NCI-H146 treated with DMSO at 0.1 percent for 48 hours (cell line): ENCODE data around the gene TEN1.

ENCODE experiments used
- DNase-seq: peaks from one replicate; lab custom pipeline; 2025; ENCODE audit not compliant: unreplicated experiment; lab: John Stamatoyannopoulos, UW

Gene TEN1

DNA sequence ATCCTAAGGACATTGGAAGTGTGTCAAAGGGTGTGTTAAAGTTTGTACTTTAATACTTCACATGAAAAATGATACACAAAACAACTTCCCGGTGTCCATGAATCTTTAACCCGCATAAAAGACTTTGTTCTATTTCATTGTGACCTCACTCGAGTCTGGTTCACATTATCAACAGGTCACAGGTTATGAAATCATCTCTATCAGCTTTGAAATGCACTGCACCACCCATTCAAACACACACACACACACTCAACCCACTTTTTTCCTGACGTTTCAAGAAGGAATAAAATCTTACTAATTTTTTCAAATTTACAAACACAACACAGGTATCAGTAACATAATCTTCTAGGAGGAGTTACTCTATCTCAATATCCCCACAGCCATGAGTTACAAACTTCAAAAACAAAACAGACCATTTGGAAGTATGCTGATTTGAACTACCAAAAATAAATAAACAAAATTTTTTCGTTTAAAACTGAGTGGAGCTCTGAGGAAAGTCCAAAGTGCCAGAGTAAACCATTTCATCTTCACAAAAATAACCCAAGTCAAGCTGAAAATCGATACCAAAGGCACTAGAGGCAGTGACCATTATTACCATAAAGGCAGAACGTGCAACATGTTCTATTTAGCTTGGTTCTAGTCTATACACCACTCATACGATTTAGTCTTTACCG, 2.7 kb upstream of the TEN1 start:
- DNase-seq: no peak

DNA sequence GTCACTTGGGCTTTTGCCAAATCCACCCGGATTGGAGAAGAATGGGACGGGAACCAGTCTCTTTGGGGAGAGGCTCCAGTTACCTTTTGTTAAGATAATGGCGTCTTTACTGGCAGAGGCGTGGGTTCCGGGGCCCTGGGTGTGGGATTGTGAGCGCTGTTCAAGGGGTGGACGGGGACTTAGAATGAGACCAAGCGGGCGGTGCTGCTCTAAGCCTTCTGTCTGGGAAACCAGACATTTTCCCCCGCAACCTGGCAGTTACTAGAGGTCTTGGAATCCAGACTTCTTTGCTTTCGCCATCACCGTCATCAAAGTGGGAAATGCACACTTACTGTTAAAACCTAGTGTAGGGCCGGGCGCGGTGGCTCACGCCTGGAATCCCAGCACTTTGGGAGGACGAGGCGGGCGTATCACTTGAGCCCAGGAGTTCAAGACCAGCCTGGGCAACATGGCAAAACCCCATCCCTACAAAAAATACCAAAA, 706 bp downstream of the TEN1 start:
- no peak for DNase-seq

DNA sequence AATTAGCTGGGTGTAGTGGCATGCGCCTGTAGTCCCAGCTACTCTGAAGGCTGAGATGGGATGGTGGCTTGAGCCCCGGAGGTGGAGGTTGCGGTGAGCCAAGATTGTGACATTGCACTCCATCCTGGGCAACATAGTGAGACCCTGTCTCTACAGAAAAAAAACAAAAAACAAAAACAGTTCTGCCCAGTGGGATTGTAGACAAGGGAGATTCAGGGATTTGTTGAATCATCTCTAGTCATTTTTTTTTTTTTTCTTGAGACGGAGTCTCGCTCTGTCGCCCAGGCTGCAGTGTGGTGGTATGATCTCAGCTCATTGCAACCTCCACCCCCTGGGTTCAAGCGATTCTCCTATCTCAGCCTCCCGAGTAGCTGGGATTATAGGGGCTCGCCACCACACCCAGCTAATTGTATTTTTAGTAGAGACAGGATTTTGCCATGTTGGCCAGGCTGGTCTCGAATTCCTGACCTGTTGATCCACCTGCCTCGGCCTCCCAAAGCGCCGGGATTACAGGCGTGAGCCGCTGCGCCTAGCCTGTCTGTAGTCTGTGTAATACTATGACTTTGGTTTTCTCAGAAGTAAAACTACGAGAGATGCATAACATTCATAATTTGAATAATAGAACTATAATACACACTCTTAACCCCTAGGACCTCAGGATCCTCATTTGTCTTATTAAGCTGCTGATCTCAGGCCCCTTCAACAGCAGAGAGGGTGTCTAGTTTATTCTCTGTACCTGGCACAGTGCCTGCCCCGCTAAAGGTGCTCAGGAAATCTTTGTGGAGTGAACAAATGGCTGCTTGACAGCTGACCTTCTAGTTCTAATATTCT, 1.4 kb downstream of the TEN1 start:
- no peak for DNase-seq

DNA sequence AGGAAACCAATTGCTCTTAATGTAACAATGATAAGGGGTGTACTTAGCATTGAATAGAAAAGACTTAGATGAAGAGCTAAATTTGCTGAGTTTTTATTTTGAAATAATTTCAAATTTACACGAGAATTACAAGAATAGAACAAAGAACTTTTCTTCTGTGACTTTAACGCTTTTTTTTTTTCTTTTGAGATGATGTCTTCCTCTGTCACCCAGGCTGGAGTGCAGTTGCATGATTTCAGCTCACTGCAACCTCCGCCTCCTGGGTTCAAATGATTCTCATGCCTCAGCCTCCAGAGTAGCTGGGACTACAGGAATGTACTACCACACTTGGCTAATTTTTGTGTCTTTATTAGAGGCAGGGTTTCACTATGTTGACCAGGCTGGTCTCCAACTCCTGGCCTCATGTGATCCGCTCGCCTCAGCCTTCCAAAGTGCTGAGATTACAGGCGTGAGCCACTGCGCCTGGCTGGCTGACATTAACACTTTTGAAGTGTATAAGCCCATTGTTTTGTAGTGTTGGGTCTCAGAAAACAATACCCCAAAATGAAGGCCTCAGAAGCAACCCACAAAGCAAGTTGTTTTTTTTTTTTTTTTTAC, 2.1 kb downstream of the TEN1 start:
- DNase-seq: no peak

DNA sequence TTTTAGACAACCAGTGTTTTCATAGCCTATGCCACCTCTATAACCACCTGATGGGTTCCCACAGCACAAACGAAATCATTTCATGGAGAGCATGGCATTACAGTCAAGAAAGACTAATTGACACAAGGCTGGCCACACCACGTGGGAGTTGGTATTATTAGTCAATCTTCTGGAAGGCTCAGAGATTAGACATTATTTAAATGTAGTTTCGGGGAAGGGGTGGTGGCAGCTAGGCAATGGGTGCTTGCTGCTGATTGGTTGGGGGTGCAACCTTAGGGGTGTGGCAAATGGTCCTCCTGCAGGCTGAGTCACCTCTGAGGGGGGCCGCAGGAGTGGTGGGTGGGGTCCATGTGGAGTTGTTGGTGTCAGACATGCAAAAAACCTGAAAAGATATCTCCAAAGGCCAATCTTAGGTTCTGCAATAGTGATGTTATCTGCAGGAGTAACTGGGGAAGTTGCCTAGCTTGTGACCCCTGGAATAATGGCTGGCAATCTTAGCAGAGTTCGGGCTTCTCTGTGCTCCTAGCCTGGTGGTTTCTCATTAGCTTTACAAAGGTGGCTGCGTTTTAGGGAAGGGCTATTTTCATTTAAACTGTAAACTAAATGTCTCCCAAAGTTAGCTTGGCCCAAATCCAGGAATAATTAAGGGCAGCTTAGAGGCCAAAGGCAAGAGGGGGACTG, 4.6 kb downstream of the TEN1 start:
- DNase-seq: no peak

DNA sequence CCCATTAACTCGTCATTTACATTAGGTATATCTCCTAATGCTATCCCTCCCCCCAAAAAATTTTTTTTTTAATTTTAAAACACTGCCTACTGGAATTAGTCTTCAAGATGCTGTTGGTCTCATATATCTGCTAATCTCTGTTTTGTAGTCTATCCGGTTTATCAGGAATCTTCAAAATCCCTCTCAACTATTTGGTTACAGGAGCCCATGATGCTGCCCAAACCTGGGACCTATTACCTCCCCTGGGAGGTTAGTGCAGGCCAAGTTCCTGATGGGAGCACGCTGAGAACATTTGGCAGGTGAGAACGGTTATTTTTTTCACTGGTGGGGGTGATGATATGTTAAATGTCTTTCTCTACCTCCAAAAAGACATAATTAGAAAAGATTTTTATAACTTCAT, 6.9 kb downstream of the TEN1 start:
- no peak for DNase-seq

DNA sequence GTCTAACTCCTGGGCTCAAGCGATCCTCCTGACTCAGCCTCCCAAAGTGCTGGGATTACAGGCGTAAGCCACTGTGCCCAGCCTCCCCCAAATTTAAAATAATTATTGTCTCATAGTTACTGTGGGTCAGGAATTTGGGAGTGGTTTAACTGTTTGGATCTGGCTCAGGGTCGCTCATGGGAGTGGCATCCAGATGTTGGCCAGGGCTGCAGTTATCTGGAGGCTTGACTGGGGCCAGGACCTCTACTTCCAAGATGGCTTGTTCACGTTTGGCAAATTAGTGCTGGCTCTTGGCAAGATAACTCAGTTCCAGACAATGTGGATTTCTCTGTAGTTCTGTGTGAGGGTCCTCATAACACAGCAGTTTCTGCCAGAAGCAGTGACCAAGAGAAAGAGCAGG, 8.0 kb downstream of the TEN1 start:
- no peak for DNase-seq

DNA sequence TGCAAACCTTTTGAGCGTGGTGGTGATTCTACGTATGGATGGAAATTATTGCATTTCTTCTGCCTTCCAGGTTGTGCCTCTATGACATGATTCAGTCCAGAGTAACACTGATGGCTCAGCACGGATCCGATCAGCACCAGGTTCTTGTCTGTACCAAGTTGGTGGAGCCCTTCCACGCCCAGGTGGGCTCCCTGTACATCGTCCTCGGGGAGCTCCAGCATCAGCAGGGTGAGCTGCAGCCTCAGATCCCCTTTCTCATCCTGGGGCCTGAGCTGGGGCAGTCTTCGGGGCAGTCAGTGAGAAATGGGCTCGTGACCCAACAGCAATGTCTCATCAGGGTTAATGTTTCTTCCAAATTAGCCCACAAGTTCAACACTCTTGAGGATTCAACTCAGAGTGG, 12.4 kb downstream of the TEN1 start:
- no peak for DNase-seq

DNA sequence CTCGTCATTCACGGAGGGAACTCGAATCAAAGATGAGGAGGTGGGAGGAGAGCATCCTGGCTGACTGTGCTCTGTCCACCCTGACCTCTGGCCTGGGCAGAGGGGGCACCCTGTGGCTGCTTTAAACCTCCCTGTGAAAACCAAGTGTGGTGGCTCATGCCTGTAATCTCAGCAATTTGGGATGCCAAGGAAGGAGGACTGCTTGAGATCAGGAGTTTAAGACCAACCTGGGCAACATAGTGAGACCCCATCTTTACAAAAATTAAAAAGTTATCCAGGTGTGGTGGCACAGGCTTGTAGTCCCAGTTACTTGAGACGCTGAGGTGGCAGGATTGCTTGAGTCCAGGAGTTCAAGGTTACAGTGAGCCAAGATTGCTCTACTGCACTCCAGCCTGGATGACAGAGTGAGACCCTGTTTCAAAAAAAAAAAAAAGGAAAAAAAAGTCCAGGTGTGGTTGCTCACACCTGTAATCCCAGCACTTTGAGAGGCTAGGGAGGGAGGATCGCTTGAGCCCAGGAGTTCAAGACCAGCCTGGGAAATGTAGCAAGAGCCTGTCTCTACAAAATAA, 15.8 kb downstream of the TEN1 start:
- no peak for DNase-seq

DNA sequence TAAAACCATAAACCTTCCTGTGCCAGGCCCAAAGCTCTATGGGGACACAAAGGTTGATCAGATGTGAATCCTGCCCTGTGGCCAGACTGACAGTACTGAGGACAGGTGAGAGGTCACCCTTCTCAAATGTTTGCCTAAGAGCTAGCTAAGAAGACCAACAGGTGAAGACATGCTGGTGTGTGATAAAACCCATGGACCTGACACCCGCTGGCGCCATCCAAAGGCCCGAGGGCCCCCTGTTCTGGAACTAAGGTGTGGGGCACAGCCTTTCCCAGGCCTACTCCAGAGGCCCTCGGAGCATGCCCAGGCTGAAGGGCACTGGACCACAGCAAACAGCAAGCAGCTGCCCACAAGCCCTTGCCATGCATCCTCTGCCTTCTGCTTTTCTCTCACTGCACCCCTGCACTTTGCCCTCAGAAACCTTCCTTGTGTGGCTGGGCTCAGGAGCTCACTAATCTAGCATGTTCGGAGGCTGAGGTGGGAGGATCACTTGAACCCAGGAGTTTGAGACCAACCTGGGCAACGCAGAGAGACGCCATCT, 16.4 kb downstream of the TEN1 start:
- DNase-seq: no peak

DNA sequence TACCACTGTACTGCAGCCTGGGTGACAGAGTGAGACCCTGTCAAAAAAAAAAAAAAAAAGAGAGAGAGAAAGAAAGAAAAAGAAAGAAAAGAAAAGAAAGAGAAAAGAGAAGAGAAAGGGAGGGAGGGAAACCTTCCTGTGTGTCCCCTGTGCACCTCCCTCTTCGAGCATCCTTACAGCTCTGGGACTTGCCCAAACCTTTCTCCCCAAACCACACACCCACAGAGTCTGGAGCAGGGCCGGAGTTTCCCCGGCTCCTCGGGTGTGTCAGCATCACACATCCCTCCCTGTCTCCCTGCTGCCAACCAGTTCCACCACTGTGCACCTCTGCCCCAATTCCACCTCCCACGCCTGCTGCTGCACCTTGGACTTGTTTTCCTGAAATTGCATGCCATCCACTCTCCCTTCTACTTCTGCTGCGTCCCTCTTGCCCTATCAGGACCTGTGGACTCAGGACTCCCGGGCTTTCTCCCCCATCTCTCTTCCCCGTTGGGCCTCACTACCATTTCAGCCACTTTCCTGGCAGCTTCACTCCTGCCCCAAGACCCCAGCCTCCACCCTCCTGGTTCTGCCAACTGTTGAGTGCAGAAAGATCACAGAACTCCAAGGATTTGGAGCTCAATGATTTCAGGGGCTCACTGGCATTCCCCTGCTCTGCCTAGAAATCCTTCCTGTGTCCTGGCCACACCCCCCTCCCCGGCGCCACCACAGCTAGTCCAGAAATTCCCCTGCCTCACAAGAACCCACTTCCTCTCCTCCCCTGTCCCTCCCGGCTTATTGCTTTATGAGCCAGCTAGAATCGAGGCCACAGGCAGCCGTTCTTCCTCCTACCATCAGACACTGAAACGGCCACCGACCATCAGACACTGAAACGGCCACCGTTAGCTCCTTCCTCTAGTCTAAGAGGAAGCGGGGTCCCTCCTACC, 17.9 kb downstream of the TEN1 start:
- no peak for DNase-seq

DNA sequence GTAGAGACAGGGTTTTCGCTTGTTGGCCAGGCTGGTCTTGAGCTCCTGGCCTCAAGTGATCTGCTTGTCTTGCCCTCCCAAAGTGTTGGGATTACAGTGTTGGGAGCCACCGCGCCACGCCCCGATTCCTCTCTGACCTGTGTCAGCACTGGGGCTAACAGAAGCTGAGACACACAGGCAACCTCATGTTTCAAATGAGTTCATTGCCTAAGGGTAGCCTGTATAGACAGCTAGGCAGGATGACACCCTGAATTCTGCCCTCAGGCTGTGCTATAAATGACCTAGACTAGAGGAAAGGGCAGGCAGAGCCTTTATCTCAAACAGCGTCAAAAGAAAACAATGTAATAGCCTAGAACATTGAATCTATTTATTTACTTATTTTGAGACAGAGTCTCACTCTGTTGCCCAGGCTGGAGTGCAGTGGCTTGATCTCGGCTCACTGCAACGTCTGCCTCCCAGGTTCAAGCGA, 19.3 kb downstream of the TEN1 start:
- peak; percentile 73 for DNase-seq

DNA sequence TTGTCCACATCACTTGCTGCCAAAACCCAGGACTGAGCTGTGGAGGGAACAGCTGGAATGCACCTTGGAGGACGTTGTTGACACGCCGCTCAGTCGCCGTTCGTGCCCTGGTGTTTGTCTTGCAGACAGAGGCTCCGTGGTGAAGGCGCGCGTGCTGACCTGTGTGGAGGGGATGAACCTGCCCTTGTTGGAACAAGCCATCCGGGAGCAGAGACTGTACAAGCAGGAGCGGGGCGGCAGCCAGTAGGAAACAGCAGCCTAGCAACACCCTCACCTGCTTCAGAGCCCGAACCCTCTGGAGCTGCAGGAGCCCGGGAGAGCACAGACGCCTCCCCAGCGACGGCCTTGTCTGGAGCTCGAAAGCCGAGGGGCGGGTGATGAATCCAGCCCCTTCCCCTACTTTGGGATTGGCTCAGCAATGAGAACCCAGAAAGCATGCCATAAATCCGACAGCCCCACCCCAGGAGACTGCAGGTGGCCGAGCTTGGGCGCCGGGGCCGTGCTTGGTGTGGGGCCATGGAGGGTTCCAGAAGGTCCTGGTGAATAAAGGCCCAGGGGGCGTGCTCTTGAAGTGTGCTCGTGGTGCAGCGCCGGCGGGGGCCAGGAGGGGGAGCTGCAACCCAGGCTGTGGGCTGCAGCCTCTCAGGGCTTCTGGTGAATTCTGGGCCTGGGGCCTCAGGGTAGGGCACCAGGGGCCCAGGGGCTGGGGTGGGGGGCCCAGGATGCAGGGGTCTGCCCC, 21.1 kb downstream of the TEN1 start:
- no peak for DNase-seq

DNA sequence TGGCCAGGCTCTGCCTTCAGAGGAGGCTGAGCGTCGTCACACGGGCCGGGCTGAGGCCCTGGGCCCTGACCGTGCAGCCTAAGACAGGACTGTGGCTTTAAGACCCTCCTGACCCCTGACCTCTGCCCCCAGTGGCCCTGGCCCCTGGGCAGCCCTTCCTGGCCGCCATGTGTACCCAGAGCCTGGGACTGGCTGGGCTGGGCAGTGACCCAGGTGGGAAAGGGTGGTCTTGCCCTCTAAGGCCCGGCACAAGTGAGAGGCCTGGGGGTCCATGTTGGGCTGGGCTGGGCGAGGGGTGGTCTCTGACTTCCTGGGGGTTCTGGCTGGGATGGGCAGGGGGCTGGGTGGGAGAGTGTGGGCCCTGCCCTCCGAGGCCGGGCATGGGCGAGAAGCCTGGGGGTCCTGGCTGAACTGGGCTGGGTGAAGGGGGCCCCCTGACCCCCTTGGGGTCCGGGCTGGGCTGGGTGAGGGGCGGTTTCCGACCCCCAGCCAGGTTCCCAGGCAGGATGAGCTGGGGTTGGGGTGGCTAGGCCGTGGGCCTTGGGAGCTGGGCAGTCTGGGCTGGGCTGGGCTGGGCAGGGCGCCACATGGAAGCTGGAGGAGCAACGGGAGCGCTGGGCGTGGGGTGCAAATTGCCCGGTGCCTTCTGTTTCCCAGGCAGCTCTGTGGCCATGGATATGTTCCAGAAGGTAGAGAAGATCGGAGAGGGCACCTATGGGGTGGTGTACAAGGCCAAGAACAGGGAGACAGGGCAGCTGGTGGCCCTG, 21.9 kb downstream of the TEN1 start, which contains the start of gene CDK3:
TSS of gene CDK3 (plus strand) at position 101 of the 767 bp plus-strand sequence. CDS start at position 672, 571 bp downstream.
- DNase-seq: no peak

DNA sequence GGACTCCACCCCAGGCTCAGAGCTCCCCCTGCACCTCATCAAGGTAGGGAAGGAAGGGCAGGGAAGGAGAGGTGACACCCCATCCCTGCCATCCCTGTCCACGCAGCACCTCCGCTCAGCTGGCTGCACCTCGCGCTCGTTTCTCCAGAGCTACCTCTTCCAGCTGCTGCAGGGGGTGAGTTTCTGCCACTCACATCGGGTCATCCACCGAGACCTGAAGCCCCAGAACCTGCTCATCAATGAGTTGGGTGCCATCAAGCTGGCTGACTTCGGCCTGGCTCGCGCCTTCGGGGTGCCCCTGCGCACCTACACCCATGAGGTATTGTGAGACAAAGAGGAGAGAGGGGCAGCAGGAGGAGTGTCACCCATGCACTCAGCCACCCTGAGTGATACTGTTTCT, 23.1 kb downstream of the TEN1 start:
- no peak for DNase-seq

DNA sequence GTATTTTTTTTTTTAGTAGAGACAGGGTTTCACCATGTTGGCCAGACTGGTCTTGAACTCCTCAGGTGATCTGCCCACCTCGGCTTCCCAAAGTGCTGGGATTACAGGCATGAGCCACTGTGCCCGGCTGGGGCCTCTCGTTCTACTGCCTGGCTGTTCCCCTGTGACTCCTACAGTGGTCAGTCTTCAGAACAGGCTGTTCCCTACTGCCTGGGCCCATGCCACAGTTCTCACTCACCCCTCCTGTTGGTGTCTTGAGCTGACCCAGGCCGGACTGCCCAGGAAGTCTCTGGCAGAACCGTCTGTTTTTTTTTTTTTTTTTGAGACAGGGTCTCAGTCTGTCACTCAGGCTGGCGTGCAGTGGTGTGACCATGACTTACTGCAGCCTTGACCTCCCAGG, 24.9 kb downstream of the TEN1 start:
- DNase-seq: no peak

DNA sequence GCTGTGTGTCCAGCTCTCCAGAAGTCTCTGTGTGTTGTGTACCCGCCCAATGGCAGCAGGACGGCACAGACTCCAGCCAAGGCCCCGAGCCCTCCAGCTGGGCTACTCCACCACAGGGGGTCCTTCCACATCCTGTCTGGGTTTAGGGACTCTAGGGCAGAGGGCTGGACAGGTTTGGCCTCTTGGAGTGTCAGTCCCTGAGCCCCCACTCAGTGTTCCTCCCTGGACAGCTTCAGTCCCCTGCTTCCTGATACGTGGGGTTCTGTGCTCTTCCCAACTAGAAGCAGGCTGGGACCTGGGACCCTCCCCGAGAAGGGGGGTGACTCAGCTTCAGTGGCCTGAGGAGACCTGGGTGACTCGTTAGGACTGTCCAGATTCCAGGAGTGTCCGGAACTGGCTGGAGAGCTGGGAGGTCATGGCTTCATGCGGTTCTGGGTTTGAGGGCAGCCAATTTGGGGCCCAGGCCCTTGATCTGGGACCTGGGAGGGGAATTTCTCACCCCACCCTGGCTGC, 25.8 kb downstream of the TEN1 start:
- DNase-seq: no peak
